NCI-H510A (cell line): ENCODE results near the gene CLEC4A.
"Not testable (repeated sequence)": the region's sequence is repeated elsewhere in the genome, so short reads cannot be mapped to it uniquely, and the experiment has no call there.

Experiments
- DNase-seq: peaks from one replicate; lab custom pipeline; 2025; lab: John Stamatoyannopoulos, UW

CLEC4A gene

DNA sequence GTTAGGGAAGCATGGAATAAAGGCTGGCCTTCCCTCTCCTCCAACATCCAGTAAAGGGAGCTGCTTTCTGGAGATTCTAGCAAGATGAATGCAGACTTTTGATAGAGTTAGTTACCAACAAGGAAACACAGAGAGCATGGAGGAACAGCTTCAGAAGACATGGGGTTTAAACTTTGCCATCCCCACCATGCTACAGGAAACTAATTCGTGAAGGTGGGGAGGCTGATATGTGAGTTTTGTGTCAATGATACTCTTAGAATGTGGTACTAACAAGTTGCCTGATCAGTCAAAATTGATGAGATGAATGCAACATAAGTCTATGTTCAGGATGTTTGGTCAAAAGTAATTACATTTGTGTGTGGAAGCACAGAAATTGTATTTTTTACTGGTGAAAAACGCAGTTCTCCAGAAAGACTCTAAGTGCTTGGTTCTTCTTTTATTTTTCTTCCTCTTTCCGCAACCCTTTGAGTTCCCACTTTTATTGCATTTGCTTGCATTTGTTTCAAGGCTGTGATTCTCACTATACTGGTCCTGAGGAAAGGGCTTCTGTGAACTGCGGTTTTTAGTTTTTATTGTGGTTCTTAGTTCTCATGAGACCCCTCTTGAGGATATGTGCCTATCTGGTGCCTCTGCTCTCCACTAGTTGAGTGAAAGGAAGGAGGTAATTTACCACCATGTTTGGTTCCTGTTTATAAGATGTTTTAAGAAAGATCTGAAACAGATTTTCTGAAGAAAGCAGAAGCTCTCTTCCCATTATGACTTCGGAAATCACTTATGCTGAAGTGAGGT is at the start of gene CLEC4A:
TSS of gene CLEC4A (plus strand) at position 494 of the 789 bp plus-strand sequence. CDS start at position 756, 262 bp downstream.
- no peak for DNase-seq

DNA sequence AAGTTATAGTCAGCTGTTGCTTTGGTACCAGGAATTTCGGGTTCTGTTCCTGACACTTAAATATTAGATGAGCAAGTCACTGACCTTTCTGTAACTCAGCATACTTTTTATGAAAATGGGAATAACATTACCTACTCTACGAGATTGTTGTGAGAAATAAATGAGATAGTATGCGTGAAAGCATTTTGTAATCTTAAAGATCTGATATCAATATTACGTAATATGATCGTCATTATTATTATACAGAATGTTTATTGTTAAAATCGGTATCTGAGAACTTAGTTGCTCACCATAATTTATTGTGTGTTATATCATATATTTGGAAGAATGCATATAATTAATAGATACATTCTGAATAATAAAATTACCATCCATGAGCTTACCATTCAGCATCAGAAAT is 47.5 kb upstream of the CLEC4A start:
- no peak for DNase-seq

GRCh38 chr12:8076366-8076765 is 47.1 kb upstream of the CLEC4A start:
- no peak for DNase-seq

DNA sequence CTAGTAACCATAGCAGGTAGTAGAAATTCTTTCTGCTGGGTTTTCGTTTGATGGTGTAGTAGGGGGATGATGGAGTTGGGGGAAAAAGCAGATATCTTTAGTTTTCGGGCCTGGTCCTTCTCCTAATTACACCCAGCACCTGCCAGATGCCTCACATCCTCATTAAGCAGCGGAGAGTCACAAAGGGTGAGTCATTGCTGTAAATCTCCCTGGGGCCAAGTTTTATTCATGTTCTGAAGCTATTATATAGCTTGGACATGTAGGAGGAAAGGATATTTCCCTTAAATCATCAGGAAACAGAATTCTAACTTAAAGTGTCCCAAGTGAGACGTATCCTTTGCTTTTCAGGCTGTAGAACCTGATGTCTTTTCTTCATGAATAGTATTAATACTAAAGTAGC is 46.2 kb upstream of the CLEC4A start:
- DNase-seq, result no peak

GRCh38 chr12:8078398-8078797 is 45.0 kb upstream of the CLEC4A start:
- no peak for DNase-seq

GRCh38 chr12:8078916-8079315 is 44.5 kb upstream of the CLEC4A start:
- DNase-seq, result no peak

DNA sequence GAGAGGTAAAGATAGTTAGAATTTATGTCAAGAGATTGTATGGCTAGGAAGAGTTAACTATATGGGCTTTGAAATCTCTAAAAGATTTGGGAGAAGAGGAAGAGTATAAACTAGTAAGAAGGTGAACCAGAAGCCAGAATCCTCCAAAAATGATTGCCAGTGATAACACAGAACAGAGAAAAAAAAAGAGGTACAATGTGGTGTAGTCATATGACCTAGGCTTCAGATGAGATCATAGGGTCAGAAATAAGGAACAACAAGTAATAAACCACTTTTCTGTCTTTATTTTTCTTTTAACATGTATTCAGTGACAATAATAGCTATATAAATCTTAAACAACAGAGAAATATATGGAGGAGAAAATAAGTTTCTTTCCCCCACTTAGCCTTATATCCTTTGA is 43.3 kb upstream of the CLEC4A start:
- no peak for DNase-seq

DNA sequence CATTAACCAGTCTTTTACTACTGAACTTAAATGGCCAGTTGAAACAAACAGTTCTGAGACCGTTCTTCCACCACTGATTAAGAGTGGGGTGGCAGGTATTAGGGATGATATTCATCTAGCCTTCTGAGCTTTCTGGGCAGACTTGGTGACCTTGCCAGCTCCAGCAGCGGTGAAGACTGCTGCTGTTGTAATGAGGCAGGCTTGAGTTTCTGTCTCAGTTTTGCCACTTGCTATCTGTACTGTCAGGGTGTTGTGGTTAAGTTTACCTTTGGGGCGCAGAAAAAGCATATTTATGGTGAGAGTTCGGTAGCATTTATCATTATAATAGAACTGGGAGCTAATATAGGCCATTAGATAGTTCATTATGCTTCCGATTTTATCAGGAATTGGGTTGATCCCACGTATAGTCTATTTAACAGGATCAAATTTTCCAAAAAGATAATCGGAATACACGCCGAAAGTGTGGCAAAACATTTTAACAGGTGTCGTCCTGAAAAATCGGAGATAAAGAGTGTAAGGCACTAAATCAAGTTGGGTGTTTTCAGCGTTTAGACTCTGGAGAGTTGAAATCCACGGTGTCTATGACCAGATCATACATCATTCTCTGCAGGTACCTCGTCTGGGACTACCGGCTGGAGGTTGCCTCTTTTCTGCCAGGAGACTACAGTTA is 42.0 kb upstream of the CLEC4A start:
- DNase-seq, result no peak

DNA sequence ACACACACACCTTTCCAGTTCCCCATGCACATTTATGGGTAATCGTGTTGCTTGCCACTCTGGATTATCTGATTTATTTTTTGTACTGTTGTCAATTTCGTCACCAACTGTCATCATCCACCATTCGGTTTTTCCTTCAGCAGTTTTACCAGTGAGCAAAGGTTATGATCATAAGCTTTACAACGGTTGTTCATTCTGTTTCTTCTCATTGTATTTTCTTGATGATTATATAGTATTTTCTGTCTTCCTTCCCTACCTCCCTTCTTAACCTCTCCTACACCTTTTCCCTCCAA is 40.7 kb upstream of the CLEC4A start:
- DNase-seq, result no peak

GRCh38 chr12:8084351-8084750 is 39.1 kb upstream of the CLEC4A start:
- not testable (repeated sequence) for DNase-seq

DNA sequence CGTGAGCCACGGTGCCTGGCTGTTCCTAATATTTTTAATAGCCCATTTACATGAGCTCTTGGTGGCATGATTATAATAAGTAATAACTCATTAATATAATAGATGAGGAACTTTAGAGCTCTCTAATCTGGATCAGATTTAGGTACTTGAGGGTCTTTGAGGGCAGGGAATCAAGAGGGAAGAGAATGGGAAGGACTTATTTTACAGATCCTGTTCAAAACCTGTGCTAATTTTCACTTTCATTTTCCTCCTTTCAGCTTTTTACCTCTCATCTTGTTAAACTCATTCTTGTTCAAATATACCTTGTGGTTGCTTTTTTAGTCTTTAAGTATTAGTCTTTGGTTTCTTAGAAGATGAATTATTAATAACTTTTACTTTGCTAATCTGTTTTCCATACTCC is 35.8 kb upstream of the CLEC4A start:
- DNase-seq, result no peak

DNA sequence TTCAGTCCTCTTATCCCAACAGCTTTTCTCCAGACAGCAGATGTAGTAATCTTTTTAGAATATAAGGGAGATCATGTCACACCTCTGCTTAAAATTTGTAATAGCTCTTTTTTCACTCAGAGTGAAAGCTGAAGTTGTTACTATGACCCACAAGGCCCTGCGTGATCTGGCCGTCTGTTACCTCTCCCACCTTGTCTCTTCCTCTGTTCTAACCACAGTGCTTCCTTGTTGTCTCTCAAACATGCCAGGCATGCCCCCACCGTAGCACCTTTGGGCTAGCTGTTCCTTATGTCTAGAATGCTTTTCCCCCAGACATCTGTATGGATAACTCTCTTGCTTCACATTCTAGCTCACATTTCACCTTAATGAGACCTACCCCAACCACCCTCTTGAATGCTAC is 34.8 kb upstream of the CLEC4A start:
- DNase-seq, result no peak

DNA sequence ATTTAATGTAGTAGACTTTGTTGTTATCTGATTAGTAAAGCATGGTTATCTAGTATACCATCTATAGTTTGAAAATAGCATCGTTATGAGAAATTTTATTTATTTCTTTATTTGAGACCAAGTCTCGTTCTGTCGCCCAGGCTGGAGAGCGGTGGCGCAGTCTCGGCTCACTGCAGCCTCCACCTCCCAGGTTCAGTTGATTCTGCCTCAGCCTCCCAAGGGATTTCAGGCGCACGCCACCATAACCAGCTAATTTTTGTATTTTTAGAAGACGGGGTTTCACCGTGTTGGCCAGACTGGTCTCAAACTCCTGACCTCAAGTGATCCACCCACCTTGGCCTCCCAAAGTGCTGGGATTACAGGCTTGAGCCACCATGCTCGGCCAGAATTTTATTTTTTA is 34.1 kb upstream of the CLEC4A start:
- DNase-seq, result not testable (repeated sequence)

DNA sequence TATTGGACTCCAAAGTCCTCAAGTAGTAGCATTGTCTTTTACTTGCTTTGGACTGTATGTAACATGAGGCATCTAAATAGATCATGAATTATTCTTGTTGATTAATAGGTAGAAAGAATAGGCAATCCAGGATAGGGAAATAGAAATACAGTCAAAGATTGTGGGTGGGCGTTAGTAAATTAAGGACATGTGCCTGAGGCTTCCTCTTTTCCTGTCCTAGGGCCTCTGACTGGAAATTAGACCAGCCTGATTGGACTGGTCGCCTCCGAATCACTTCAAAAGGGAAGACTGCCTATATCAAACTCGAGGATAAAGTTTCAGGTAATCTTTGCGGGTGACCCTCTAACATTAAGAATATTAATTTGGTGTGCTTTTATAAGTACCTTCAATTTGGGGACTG is 33.7 kb upstream of the CLEC4A start:
- DNase-seq, result no peak

DNA sequence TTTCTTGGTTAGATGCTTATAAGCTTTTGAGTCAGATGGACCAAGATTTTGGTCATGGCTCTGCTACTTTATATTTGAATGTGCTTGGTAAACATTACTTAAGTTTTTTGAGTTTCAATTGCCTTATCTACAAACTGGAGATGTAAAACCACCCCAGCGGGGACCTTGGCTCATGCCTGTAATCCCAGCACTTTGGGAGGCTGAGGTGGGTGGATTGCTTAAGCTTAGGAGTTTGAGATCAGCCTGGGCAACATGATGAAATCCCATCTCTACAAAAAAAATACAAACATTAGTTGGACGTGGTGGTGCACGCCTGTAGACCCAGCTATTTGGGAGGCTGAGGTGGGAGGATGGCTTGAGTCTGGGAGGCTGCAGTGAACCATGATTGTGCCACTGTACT is 30.1 kb upstream of the CLEC4A start:
- DNase-seq, result no peak

DNA sequence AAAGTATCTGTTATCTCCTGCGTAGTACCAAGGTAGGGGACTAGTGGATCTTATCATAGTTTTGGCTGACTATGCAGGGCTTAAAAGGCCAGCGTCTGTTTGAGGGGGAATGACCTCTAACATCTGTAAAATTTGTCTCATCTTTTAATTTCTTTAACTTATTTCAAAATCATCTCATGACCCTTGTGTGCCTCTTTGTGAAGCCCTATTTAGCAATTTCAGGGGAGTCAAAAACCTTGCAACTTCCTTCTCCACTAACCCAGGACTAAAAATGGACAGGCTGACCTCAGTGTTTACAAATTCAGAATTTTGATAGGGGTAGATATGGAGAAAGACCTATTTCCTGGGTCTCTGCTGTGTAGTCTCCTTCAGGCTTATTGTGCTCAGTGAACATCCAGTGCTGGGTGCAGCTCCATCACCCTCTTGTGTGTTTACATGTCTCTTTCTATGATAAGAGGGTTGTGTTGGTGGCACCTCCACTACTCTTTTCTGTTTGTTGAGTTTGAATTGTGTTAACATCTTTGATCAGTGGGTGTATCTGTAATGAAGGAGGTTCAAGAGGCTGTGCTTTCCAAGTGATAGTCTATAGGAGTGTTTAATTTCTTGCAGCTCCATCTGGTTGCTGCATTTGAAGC is 27.0 kb upstream of the CLEC4A start:
- no peak for DNase-seq

GRCh38 chr12:8099235-8099634 is 24.2 kb upstream of the CLEC4A start:
- no peak for DNase-seq

- DNase-seq, result no peak
Observed at GRCh38 chr12:8108808-8109398, 14.5 kb upstream of the CLEC4A start.

DNA sequence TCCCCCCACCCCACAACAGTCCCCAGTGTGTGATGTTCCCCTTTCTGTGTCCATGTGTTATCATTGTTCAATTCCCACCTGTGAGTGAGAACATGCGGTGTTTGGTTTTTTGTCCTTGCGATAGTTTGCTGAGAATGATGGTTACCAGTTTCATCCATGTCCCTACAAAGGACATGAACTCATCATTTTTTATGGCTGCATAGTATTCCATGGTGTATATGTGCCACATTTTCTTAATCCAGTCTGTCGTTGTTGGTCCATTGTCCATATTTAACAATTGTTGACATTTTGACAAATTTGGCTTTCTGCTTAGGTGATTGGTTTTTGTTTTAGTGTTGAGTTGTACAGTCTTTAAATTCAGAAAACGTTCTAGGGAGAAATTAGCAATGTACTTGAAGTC is 10.3 kb upstream of the CLEC4A start:
- DNase-seq, result not testable (repeated sequence)

DNA sequence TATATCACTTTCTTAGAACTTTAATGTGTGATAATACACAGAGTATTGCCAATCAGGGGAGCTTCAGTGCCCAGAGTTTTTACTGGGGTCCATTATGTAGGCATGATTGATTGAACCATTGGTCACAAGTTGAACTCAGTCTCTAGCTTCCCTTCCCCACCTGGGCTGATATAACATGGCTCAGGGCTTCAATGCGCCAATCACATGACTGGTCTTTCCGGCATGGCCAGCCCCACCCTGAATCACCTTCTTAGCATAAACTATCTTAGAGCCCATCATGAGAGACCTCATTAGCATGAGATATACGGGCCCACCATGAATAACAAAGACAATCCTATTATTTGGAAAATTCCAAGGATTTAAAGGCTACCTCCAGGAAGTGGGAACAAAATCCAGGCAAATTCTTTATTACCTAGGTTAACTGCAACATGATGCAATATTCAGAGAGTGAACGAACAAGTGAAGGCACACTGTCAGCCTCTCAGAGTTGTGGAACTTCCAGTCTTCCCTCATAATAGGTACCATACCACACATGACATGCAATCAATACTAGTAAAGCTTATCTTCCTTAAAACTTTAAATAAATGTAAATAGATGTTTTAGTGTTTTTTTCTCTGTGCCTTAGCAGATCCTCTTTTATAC is 3.2 kb upstream of the CLEC4A start:
- no peak for DNase-seq

GRCh38 chr12:8127138-8127537 is 3.7 kb downstream of the CLEC4A start:
- DNase-seq, result no peak

DNA sequence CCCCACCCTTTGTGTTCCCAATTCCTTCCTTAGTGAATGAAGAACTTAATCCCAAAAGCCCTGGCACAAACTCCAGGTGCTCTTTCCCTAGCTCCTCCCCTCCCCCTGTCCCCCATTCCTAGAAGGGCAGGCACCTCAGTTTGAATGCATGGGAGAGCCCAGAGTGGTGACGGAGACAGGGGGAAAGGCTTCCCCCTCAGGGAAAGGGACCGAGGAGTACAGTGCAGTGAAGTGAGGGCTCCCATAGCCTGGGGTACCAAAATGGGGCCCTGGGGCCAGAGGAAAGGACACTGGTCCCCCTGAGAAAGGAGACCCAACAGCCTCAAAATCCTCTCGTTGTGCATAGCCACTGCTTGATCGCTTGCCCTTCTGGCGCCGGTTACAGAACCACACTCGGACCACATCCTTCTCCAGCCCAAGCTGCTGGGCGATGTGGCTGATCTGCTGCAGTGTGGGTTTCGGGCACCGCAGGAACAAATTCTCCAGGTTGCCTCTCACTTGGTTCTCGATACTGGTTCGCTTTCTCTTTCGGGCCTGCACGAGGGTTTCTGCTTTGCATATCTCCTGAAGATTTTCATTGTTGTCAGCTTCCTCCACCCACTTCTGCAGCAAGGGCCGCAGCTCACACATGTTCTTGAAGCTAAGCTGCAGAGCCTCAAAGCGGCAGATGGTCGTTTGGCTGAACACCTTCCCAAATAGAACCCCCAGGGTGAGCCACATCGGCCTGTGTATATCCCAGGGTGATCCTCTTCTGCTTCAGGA is 10.4 kb downstream of the CLEC4A start:
- not testable (repeated sequence) for DNase-seq
